ENCODE measurements around the gene ZNF135.

The ZNF135 gene

GRCh38 chr19:58059003-58059670, at the start of gene ZNF135:
Gene ZNF135, plus strand, starts transcription at chr19:58059282. Its CDS starts 721 bp downstream, at chr19:58060003.
- no peak for DNase-seq

- no peak for DNase-seq
These were observed 49.8 kb upstream of the ZNF135 start for GRCh38 chr19:58009301-58009665.

- no peak for DNase-seq
These were observed 49.3 kb upstream of the ZNF135 start for GRCh38 chr19:58009666-58010301.

- no peak for DNase-seq
These were observed 48.6 kb upstream of the ZNF135 start for GRCh38 chr19:58010507-58010906.

- no peak for DNase-seq
These were observed 44.9 kb upstream of the ZNF135 start for GRCh38 chr19:58014141-58014540.

GRCh38 chr19:58020129-58020528, 39.0 kb upstream of the ZNF135 start:
- no peak for DNase-seq

GRCh38 chr19:58021541-58022282, 37.4 kb upstream of the ZNF135 start:
- no peak for DNase-seq

- DNase-seq: no peak
These were observed 36.8 kb upstream of the ZNF135 start for GRCh38 chr19:58022283-58022660.

- DNase-seq: no peak
These were observed 34.4 kb upstream of the ZNF135 start for GRCh38 chr19:58024661-58025060.

- DNase-seq: no peak
These were observed 25.2 kb upstream of the ZNF135 start, which contains the start of gene ZSCAN1 for GRCh38 chr19:58033741-58034476. Gene ZSCAN1, plus strand, starts transcription at chr19:58034025. Its CDS starts 3,812 bp downstream, at chr19:58037837.

GRCh38 chr19:58034477-58034793, 24.6 kb upstream of the ZNF135 start:
- DNase-seq: no peak

GRCh38 chr19:58035863-58036262, 23.2 kb upstream of the ZNF135 start:
- no peak for DNase-seq

GRCh38 chr19:58037927-58038687, 21.0 kb upstream of the ZNF135 start:
- no peak for DNase-seq

GRCh38 chr19:58038688-58039204, 20.3 kb upstream of the ZNF135 start:
- DNase-seq: no peak

- DNase-seq: no peak
These were observed 18.1 kb upstream of the ZNF135 start for GRCh38 chr19:58040751-58041525.

- no peak for DNase-seq
These were observed 16.4 kb upstream of the ZNF135 start for GRCh38 chr19:58042495-58043340.

- DNase-seq: no peak
These were observed 14.7 kb upstream of the ZNF135 start for GRCh38 chr19:58044391-58044790.

- no peak for DNase-seq
These were observed 14.2 kb upstream of the ZNF135 start for GRCh38 chr19:58044886-58045285.

- no peak for DNase-seq
These were observed 13.6 kb upstream of the ZNF135 start for GRCh38 chr19:58045411-58046050.

GRCh38 chr19:58046856-58047255, 12.2 kb upstream of the ZNF135 start:
- DNase-seq: no peak

Measured in AML-193 (cell line).